B cell (primary cell): ENCODE results near the gene MAP3K6. TPM values are rescaled to one million over a fixed set of nuclear protein-coding genes. Genes with fewer than 3 reads are reported as not detected.

Experiments used
- ATAC-seq: fragments of 200-7000 bp; cut with Tn5 transposase; one replicate; pipeline ENCODE4 v1.10.0; 2021; ENCODE audit warnings: low read depth, mild to moderate bottlenecking, moderate number of reproducible peaks, moderate library complexity
- CTCF ChIA-PET: fragments of 350-600 bp; sonication (Branson Sonifier 250); formaldehyde crosslinking; loops from one replicate; lab custom pipeline; 2021; ENCODE audit warnings: antibody characterized with exemption, inconsistent platforms; lab: Charles Lee
- POLR2A ChIA-PET: fragments of 350-600 bp; sonication (Branson Sonifier 250); formaldehyde crosslinking; loops from one replicate; lab custom pipeline; 2021; ENCODE audit warnings: antibody characterized with exemption; lab: Charles Lee
- DNase-seq: peaks from one replicate; pipeline ENCODE4 v3.0.0; 2013
- H2AFZ ChIP-seq: 2 replicates; pipeline ENCODE4 v1.6.1; 2012; ENCODE audit warnings: mild to moderate bottlenecking, low read depth, low read length; ENCODE audit not compliant: insufficient read depth, poor library complexity, severe bottlenecking
- H3K27ac ChIP-seq, 2 donors: 1 replicate in 1 of 2; 2 replicates in 1 of 2; pipeline ENCODE4 v1.5.1; 2012 to 2013; ENCODE audit warnings: low read length in 2 of 2, mild to moderate bottlenecking in 2 of 2, moderate library complexity in 1 of 2
- H3K27me3 ChIP-seq, 4 experiments: fragments of 200-600 bp in 1 of 4; sonication (generic) in 1 of 4; replicated peaks in 1 of 4; 1 replicate in 2 of 4; 2 replicates in 2 of 4; pipeline versions ENCODE4 v1.6.1 to v1.7.0; 2013 to 2016; ENCODE audit warnings: low read length in 3 of 4, mild to moderate bottlenecking in 2 of 4, mixed read lengths in 1 of 4, moderate library complexity in 1 of 4; ENCODE audit not compliant: insufficient read depth in 4 of 4, control insufficient read depth in 3 of 4; ENCODE audit errors: control extremely low read depth in 1 of 4
- H3K36me3 ChIP-seq, 2 experiments: replicated peaks in 1 of 2; 1 replicate in 1 of 2; 2 replicates in 1 of 2; pipeline versions ENCODE4 v1.6.1 to v1.7.1; 2013; ENCODE audit warnings: low read length in 1 of 2; ENCODE audit not compliant: insufficient read depth in 2 of 2, control insufficient read depth in 1 of 2; ENCODE audit errors: control extremely low read depth in 1 of 2, extremely low read depth in 1 of 2
- H3K4me1 ChIP-seq, 2 donors: fragments of 200-600 bp in 1 of 2; sonication (generic) in 1 of 2; 1 replicate in 1 of 2; 2 replicates in 1 of 2; pipeline versions ENCODE4 v1.5.1 to v1.6.1; 2013 to 2017; ENCODE audit warnings: low read length in 2 of 2; ENCODE audit not compliant: control insufficient read depth in 2 of 2, insufficient read depth in 2 of 2
- H3K4me2 ChIP-seq: replicated peaks from 2 replicates; pipeline ENCODE3; 2012; ENCODE audit warnings: mild to moderate bottlenecking, low read depth, low read length; ENCODE audit not compliant: poor library complexity, severe bottlenecking
- H3K4me3 ChIP-seq, 5 experiments: fragments of 200-600 bp in 1 of 5; sonication (generic) in 1 of 5; 1 replicate in 3 of 5; 2 replicates in 2 of 5; pipeline versions ENCODE4 v1.5.1 to v1.7.0; 2011 to 2016; ENCODE audit warnings: low read length in 4 of 5, mild to moderate bottlenecking in 4 of 5, low read depth in 2 of 5, control low read depth in 1 of 5, moderate library complexity in 1 of 5; ENCODE audit not compliant: insufficient read depth in 1 of 5; ENCODE audit errors: control extremely low read depth in 1 of 5, extremely low read depth in 1 of 5
- H3K79me2 ChIP-seq: fragments of 200-600 bp; sonication (generic); one replicate; pipeline ENCODE4 v1.6.0; 2016; ENCODE audit warnings: low read length; ENCODE audit not compliant: control insufficient read depth, insufficient read depth
- H3K9ac ChIP-seq: fragments of 200-600 bp; sonication (generic); 2 replicates; pipeline ENCODE4 v1.6.1; 2017; ENCODE audit warnings: mild to moderate bottlenecking, low read length, moderate library complexity
- H3K9me3 ChIP-seq, 3 donors: one replicate each; pipeline versions ENCODE4 v1.6.1 to v1.7.1; 2013; ENCODE audit warnings: low read length in 2 of 3; ENCODE audit not compliant: control insufficient read depth in 2 of 3, insufficient read depth in 1 of 3; ENCODE audit errors: control extremely low read depth in 1 of 3
- H4K20me1 ChIP-seq: 2 replicates; pipeline ENCODE4 v1.6.0; 2012; ENCODE audit warnings: mild to moderate bottlenecking, low read length; ENCODE audit not compliant: insufficient read depth, control insufficient read depth, poor library complexity, severe bottlenecking
- H3K27ac Mint-ChIP-seq: one replicate; pipeline ENCODE4 v1.8.0; 2021; ENCODE audit warnings: mixed read lengths
- H3K27me3 Mint-ChIP-seq: one replicate; pipeline ENCODE4 v1.8.0; 2021; ENCODE audit warnings: mixed read lengths
- H3K4me1 Mint-ChIP-seq: one replicate; pipeline ENCODE4 v1.8.0; 2021; ENCODE audit warnings: mixed read lengths
- H3K4me3 Mint-ChIP-seq: one replicate; pipeline ENCODE4 v1.8.0; 2021; ENCODE audit warnings: mixed read lengths
- H3K9me3 Mint-ChIP-seq: one replicate; pipeline ENCODE4 v1.8.0; 2022; ENCODE audit warnings: mixed read lengths; ENCODE audit not compliant: insufficient read depth
- EZH2 ChIP-seq: IDR thresholded peaks from 2 replicates; pipeline ENCODE4 v1.6.1; 2012; ENCODE audit warnings: borderline replicate concordance, low read depth, mild to moderate bottlenecking, moderate library complexity, low read length; ENCODE audit not compliant: insufficient read depth, poor library complexity, severe bottlenecking
- WGBS: methylation state at CpG from one replicate; pipeline ENCODE4 v1.1.5; 2013; ENCODE audit warnings: missing lambda C conversion rate; ENCODE audit not compliant: insufficient coverage; 5-methylcytosine and 5-hydroxymethylcytosine counted together
- intact Hi-C: fragments of 100-400 bp; cut with micrococcal nuclease; formaldehyde crosslinking; loops from one replicate; pipeline ENCODE4 v1.10.0; 2022
- polyA plus RNA-seq: library from polyadenylated mRNA; depleted of rRNA; stranded (reverse); fragments of >200 nt; gene quantifications from 2 replicates; pipeline ENCODE4 v1.2.3, GENCODE V29; 2012
- total RNA-seq, 2 donors: library from RNA; stranded (reverse); fragments of 120-200 nt in 1 of 2; gene quantifications; 1 replicate in 1 of 2; 2 replicates in 1 of 2; pipeline versions ENCODE4 v1.2.3 to v1.2.4, GENCODE V29; 2013 to 2022
- TF ChIP-seq, protein P1 (sequence below): fragments of 200-600 bp; IDR thresholded peaks from one replicate; pipeline ENCODE4 v1.8.0; 2022; ENCODE audit warnings: antibody characterized with exemption, mild to moderate bottlenecking

MAP3K6 gene
- total and polyA plus RNA-seq, 2 donors (not counting 1 experiment from before 2014, with no cell fraction given): 9.4 to 11.0 TPM

DNA sequence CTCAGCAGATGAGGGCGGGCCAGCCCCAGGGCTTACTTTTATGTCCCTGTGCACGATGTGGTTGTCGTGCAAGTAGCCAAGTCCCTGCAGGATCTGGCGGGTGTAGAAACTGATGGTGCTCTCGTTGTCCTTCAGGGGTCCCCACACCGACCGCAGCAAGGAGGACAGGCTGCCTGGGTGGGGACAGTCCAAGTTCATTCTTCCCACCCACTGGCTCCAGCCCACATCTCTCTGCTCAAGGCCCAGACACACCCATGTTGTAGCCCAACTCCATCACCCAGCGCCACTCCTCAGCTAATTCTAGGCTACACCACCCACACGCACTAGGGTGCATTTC is 7.0 kb downstream of the MAP3K6 start:
- Mint-ChIP-seq H3K9me3 (no peaks in the 10 kb centered on the region), H3K27ac (peak overlapping the region; percentile 70), H3K27me3 (no peaks in the 10 kb centered on the region), H3K4me3 (peak overlapping the region; percentile 92), H3K4me1 (peaks cover 56% of the 10 kb centered on the region)
- ChIA-PET CTCF (interaction anchor here (0.5 to 11.1 kb wide), 8 partner anchors 9 to 1051 kb away, joined by 3 to 135 read pairs (median 29); partner anchors contain the start of genes CD164L2, GPR3, MAP3K6 and SYTL1), POLR2A (interaction anchor here (0.9 kb wide), 1 partner anchor 11 kb away, joined by 3 read pairs; no protein-coding TSS in a partner anchor)
- H3K4me3 ChIP-seq: peak overlapping the region; percentile 48 to 63 (median 57)
- intact Hi-C loops: no loop called here
- no peaks in the 10 kb centered on the region for H3K36me3 ChIP-seq
- peaks cover 38 to 58% of the 10 kb centered on the region in 2 donors for H3K4me1 ChIP-seq
- H3K27ac ChIP-seq: no peak overlapping the region
- H3K79me2 ChIP-seq: no peaks in the 10 kb centered on the region
- no peak for TF ChIP-seq EZH2
- TF ChIP-seq, protein P1, sequence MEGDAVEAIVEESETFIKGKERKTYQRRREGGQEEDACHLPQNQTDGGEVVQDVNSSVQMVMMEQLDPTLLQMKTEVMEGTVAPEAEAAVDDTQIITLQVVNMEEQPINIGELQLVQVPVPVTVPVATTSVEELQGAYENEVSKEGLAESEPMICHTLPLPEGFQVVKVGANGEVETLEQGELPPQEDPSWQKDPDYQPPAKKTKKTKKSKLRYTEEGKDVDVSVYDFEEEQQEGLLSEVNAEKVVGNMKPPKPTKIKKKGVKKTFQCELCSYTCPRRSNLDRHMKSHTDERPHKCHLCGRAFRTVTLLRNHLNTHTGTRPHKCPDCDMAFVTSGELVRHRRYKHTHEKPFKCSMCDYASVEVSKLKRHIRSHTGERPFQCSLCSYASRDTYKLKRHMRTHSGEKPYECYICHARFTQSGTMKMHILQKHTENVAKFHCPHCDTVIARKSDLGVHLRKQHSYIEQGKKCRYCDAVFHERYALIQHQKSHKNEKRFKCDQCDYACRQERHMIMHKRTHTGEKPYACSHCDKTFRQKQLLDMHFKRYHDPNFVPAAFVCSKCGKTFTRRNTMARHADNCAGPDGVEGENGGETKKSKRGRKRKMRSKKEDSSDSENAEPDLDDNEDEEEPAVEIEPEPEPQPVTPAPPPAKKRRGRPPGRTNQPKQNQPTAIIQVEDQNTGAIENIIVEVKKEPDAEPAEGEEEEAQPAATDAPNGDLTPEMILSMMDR: no peak
- ATAC-seq: no peak
- no peaks in the 10 kb centered on the region for H3K9me3 ChIP-seq
- H3K9ac ChIP-seq: peak overlapping the region; percentile 69
- 52% methylated on average over 9 of the region's 9 CpGs for WGBS
- peak overlapping the region; percentile 96 for H3K4me2 ChIP-seq
- peak overlapping the region; percentile 89 for H2AFZ ChIP-seq
- DNase-seq: no peak
- H3K27me3 ChIP-seq: no peaks in the 10 kb centered on the region
- H4K20me1 ChIP-seq: peaks cover 8% of the 10 kb centered on the region

DNA sequence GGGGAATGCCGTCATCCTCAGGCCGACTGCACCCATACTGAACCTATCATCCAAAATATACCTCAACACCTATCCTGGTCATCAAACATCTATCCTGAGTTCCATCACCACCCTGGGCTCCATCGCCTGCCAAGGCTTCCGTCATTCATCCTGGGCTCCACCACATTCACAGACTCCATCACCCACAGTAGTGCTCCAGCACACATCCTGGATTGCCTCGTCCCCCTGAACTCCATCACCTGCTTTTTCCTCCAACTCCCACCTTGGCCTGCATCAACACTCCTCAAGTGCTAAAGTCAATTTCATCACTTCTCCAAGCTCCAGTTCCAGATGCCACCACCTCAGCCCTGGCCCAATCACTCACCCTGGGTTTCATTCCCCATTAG is 7.8 kb downstream of the MAP3K6 start:
- H3K4me1 Mint-ChIP-seq: peaks cover 50% of the 10 kb centered on the region
- TF ChIP-seq, protein P1: no peak
- no peak for TF ChIP-seq EZH2
- Histone ChIP-seq H3K9ac (no peak overlapping the region), H3K36me3 (no peaks in the 10 kb centered on the region), H3K27me3 (no peaks in the 10 kb centered on the region), H3K4me1 (peaks cover 36 to 54% of the 10 kb centered on the region in 2 donors), H3K9me3 (no peaks in the 10 kb centered on the region), H3K4me2 (no peak overlapping the region), H2AFZ (no peak overlapping the region), H3K79me2 (no peaks in the 10 kb centered on the region), H3K27ac (no peak overlapping the region), H4K20me1 (peaks cover 8% of the 10 kb centered on the region), H3K4me3 (no peak overlapping the region)
- WGBS: 98% methylated on average over 5 of the region's 5 CpGs
- POLR2A ChIA-PET: no interaction called here
- H3K27ac Mint-ChIP-seq: peak overlapping the region; percentile 72
- peak overlapping the region; percentile 92 for H3K4me3 Mint-ChIP-seq
- CTCF ChIA-PET: interaction anchor here (1.0 to 11.1 kb wide), 13 partner anchors 10 to 310 kb away, joined by 3 to 135 read pairs (median 22); partner anchors contain the start of genes CD164L2, GPR3, MAP3K6 and SYTL1
- H3K27me3 Mint-ChIP-seq: no peaks in the 10 kb centered on the region
- ATAC-seq (no peak), DNase-seq (no peak)
- no peaks in the 10 kb centered on the region for H3K9me3 Mint-ChIP-seq
- intact Hi-C loops: no loop called here
